Spinal cord (tissue), 10 donors: ENCODE results near the gene OR51A2. TPM values are rescaled to one million over a fixed set of nuclear protein-coding genes. Genes with fewer than 3 reads are reported as not detected.
"Not testable (repeated sequence)": the region's sequence is repeated elsewhere in the genome, so short reads cannot be mapped to it uniquely, and the experiment has no call there.

ENCODE experiments used
- DNase-seq, 6 donors: peaks; one replicate each; pipeline versions ENCODE4 v3.0.0 to v3.0.0-alpha.2; 2013 to 2015; ENCODE audit warnings: low spot score in 6 of 6, low read depth in 4 of 6
- H3K27ac ChIP-seq: one replicate; pipeline ENCODE4 v1.5.1; 2013; ENCODE audit warnings: low read depth, low read length, control low read depth
- H3K27me3 ChIP-seq: one replicate; pipeline ENCODE4 v1.6.1; 2013; ENCODE audit warnings: low read length; ENCODE audit not compliant: control insufficient read depth, insufficient read depth
- H3K36me3 ChIP-seq: one replicate; pipeline ENCODE4 v1.6.1; 2013; ENCODE audit warnings: low read length; ENCODE audit not compliant: control insufficient read depth, insufficient read depth
- H3K4me1 ChIP-seq: one replicate; pipeline ENCODE4 v1.6.1; 2013; ENCODE audit warnings: low read length; ENCODE audit not compliant: control insufficient read depth, insufficient read depth
- H3K4me3 ChIP-seq: one replicate; pipeline ENCODE4 v1.5.1; 2013; ENCODE audit warnings: low read depth, low read length, control low read depth
- H3K9me3 ChIP-seq: one replicate; pipeline ENCODE4 v1.6.1; 2013; ENCODE audit warnings: low read length; ENCODE audit not compliant: control insufficient read depth, insufficient read depth
- WGBS: methylation state at CpG from one replicate; pipeline ENCODE4 v1.1.5; 2013; ENCODE audit warnings: missing lambda C conversion rate; ENCODE audit not compliant: insufficient coverage; 5-methylcytosine and 5-hydroxymethylcytosine counted together
- long read RNA-seq, 4 donors: transcript quantifications; one replicate each; lab custom pipeline, GENCODE V29; 2026
- polyA plus RNA-seq, 2 donors: library from polyadenylated mRNA; unstranded; fragments of 120-200 nt; gene quantifications; one replicate each; pipeline ENCODE4 v1.2.1, GENCODE V29; 2013; ENCODE audit not compliant: insufficient read length in 2 of 2
- total RNA-seq, 2 donors: library from RNA; depleted of rRNA in 1 of 2; stranded (reverse); fragments of 120-200 nt in 1 of 2; fragments of >200 nt in 1 of 2; gene quantifications; one replicate each; pipeline versions ENCODE4 v1.2.3 to v1.2.4, GENCODE V29; 2013 to 2014
- donor health status: healthy.

OR51A2 gene
- not detected for total RNA-seq
- polyA plus RNA-seq, result not detected
- long read RNA-seq, donor 1, result 0 reads
- long read RNA-seq, donor 2, result 0 reads
- long read RNA-seq, donor 3, result 0 reads
- long read RNA-seq, donor 4, result 0 reads

GRCh38 chr11:4955613-4956012, at the start of gene OR51A2:
Gene OR51A2, minus strand, starts transcription at chr11:4955713. Its CDS starts 0 bp downstream, at chr11:4955713.
- not testable (repeated sequence) for DNase-seq, H3K4me3 ChIP-seq, H3K36me3 ChIP-seq, H3K27ac ChIP-seq, H3K27me3 ChIP-seq, H3K4me1 ChIP-seq, H3K9me3 ChIP-seq
- no CpG with 5 or more reads among the region's 2 CpGs for WGBS

- Histone ChIP-seq H3K27ac (no peak overlapping the region), H3K4me1 (no peaks in the 10 kb centered on the region), H3K4me3 (no peak overlapping the region), H3K27me3 (no peaks in the 10 kb centered on the region), H3K9me3 (no peaks in the 10 kb centered on the region), H3K36me3 (no peaks in the 10 kb centered on the region)
- peak; percentile 21 to 93 (median 52) for DNase-seq
- WGBS, result 93% methylated on average over 3 of the region's 6 CpGs
These were observed 49.1 kb upstream of the OR51A2 start for GRCh38 chr11:5004424-5005274.

- Histone ChIP-seq H3K27me3 (no peaks in the 10 kb centered on the region), H3K4me3 (no peak within 1 kb of the TSS), H3K4me1 (no peaks in the 10 kb centered on the region), H3K36me3 (no peaks in the 10 kb centered on the region), H3K9me3 (no peaks in the 10 kb centered on the region), H3K27ac (no peak within 1 kb of the TSS)
- WGBS, result no CpG with 5 or more reads among the region's 2 CpGs
- no peak for DNase-seq
These were observed 39.0 kb upstream of the OR51A2 start, which contains the start of gene OR51L1 for GRCh38 chr11:4994551-4994950. Gene OR51L1, plus strand, starts transcription at chr11:4994851. Its CDS starts 4,132 bp downstream, at chr11:4998983.

GRCh38 chr11:4991060-4991459, 35.5 kb upstream of the OR51A2 start:
- 60% methylated on average over 1 of the region's 1 CpG for WGBS
- DNase-seq, result no peak
- H3K27ac ChIP-seq, result no peak overlapping the region
- no peaks in the 10 kb centered on the region for H3K9me3 ChIP-seq
- H3K36me3 ChIP-seq, result no peaks in the 10 kb centered on the region
- no peaks in the 10 kb centered on the region for H3K4me1 ChIP-seq
- no peaks in the 10 kb centered on the region for H3K27me3 ChIP-seq
- no peak overlapping the region for H3K4me3 ChIP-seq

- no peak for DNase-seq
- Histone ChIP-seq H3K4me1 (no peaks in the 10 kb centered on the region), H3K9me3 (no peaks in the 10 kb centered on the region), H3K27me3 (no peaks in the 10 kb centered on the region), H3K36me3 (no peaks in the 10 kb centered on the region), H3K4me3 (no peak overlapping the region), H3K27ac (no peak overlapping the region)
- WGBS, result 79% methylated on average over 5 of the region's 6 CpGs
These were observed 28.3 kb upstream of the OR51A2 start for GRCh38 chr11:4983841-4984240.

GRCh38 chr11:4982678-4983077, 27.2 kb upstream of the OR51A2 start:
- Histone ChIP-seq H3K36me3 (no peaks in the 10 kb centered on the region), H3K27ac (no peak overlapping the region), H3K4me3 (no peak overlapping the region), H3K27me3 (no peaks in the 10 kb centered on the region), H3K9me3 (no peaks in the 10 kb centered on the region), H3K4me1 (no peaks in the 10 kb centered on the region)
- DNase-seq, result no peak
- WGBS, result no CpG with 5 or more reads among the region's 3 CpGs

GRCh38 chr11:4979036-4979435, 23.5 kb upstream of the OR51A2 start:
- Histone ChIP-seq H3K27ac (no peak overlapping the region), H3K4me3 (no peak overlapping the region)
- WGBS, result 80% methylated on average over 1 of the region's 3 CpGs

GRCh38 chr11:4975436-4975835, 19.9 kb upstream of the OR51A2 start:
- H3K27ac ChIP-seq, result no peak overlapping the region
- 83% methylated on average over 1 of the region's 5 CpGs for WGBS
- no peaks in the 10 kb centered on the region for H3K27me3 ChIP-seq
- no peak for DNase-seq
- no peaks in the 10 kb centered on the region for H3K9me3 ChIP-seq
- no peaks in the 10 kb centered on the region for H3K36me3 ChIP-seq
- H3K4me1 ChIP-seq, result no peaks in the 10 kb centered on the region
- H3K4me3 ChIP-seq, result no peak overlapping the region

More at GRCh38 chr11:4979036-4979435, 23.5 kb upstream of the OR51A2 start:
- no peaks in the 10 kb centered on the region for H3K36me3 ChIP-seq
- no peaks in the 10 kb centered on the region for H3K27me3 ChIP-seq
- no peaks in the 10 kb centered on the region for H3K4me1 ChIP-seq
- no peaks in the 10 kb centered on the region for H3K9me3 ChIP-seq
- peak in 3 of 6 donors; percentile 1 to 74 (median 5) for DNase-seq

- no peak overlapping the region for H3K4me3 ChIP-seq
- no peaks in the 10 kb centered on the region for H3K9me3 ChIP-seq
- no peaks in the 10 kb centered on the region for H3K4me1 ChIP-seq
- no peak overlapping the region for H3K27ac ChIP-seq
- no peaks in the 10 kb centered on the region for H3K36me3 ChIP-seq
- H3K27me3 ChIP-seq, result no peaks in the 10 kb centered on the region
- WGBS, result no CpG with 5 or more reads among the region's 1 CpG
- DNase-seq, result peak in 2 of 6 donors; percentile 1 to 62
These were observed 7.3 kb upstream of the OR51A2 start for GRCh38 chr11:4962816-4963215.

GRCh38 chr11:4960877-4961276, 5.4 kb upstream of the OR51A2 start:
- Histone ChIP-seq H3K27me3 (no peaks in the 10 kb centered on the region), H3K4me1 (no peaks in the 10 kb centered on the region), H3K9me3 (no peaks in the 10 kb centered on the region), H3K27ac (no peak overlapping the region), H3K36me3 (no peaks in the 10 kb centered on the region), H3K4me3 (no peak overlapping the region)
- 86% methylated on average over 1 of the region's 3 CpGs for WGBS
- no peak for DNase-seq
